SJSA1 (cell line): ENCODE measurements around the gene CYP26B1. TPM values are rescaled to one million over a fixed set of nuclear protein-coding genes. Genes with fewer than 3 reads are reported as not detected.
A peak's percentile ranks its signal among the peaks of the same experiment; 100 is the strongest.

Source experiments
- DNase-seq, 2 experiments: peaks; one replicate each; pipeline ENCODE4 v3.0.0-alpha.2; 2015 to 2020; ENCODE audit warnings: low spot score in 2 of 2, low read depth in 1 of 2
- H3K27ac ChIP-seq: fragments of 250-450 bp; sonication (Bioruptor Pico); 2 replicates; pipeline ENCODE4 v1.5.1; 2020; ENCODE audit warnings: mild to moderate bottlenecking, moderate library complexity
- H3K27me3 ChIP-seq: fragments of 250-450 bp; sonication (Bioruptor Pico); replicated peaks from 2 replicates; pipeline ENCODE4 v1.5.1; 2020; ENCODE audit warnings: mild to moderate bottlenecking, moderate library complexity
- H3K36me3 ChIP-seq: fragments of 250-450 bp; sonication (Bioruptor Pico); 2 replicates; pipeline ENCODE4 v1.5.1; 2020; ENCODE audit warnings: mild to moderate bottlenecking
- H3K4me1 ChIP-seq: fragments of 250-450 bp; sonication (Bioruptor Pico); replicated peaks from 2 replicates; pipeline ENCODE4 v1.6.1; 2021; ENCODE audit warnings: mild to moderate bottlenecking
- H3K4me3 ChIP-seq: fragments of 250-450 bp; sonication (Bioruptor Pico); 2 replicates; pipeline ENCODE4 v1.5.1; 2020; ENCODE audit warnings: mild to moderate bottlenecking
- H3K9me3 ChIP-seq: fragments of 250-450 bp; sonication (Bioruptor Pico); replicated peaks from 2 replicates; pipeline ENCODE4 v1.5.1; 2020; ENCODE audit warnings: mild to moderate bottlenecking
- total RNA-seq: library from RNA; depleted of rRNA; stranded (reverse); fragments of >200 nt; shearing (Covaris generic); gene quantifications from 2 replicates; pipeline ENCODE4 v1.2.3, GENCODE V29; 2014

CYP26B1 gene
- total RNA-seq, 1 experiment from 2014 or later, result 0.03 TPM

DNA sequence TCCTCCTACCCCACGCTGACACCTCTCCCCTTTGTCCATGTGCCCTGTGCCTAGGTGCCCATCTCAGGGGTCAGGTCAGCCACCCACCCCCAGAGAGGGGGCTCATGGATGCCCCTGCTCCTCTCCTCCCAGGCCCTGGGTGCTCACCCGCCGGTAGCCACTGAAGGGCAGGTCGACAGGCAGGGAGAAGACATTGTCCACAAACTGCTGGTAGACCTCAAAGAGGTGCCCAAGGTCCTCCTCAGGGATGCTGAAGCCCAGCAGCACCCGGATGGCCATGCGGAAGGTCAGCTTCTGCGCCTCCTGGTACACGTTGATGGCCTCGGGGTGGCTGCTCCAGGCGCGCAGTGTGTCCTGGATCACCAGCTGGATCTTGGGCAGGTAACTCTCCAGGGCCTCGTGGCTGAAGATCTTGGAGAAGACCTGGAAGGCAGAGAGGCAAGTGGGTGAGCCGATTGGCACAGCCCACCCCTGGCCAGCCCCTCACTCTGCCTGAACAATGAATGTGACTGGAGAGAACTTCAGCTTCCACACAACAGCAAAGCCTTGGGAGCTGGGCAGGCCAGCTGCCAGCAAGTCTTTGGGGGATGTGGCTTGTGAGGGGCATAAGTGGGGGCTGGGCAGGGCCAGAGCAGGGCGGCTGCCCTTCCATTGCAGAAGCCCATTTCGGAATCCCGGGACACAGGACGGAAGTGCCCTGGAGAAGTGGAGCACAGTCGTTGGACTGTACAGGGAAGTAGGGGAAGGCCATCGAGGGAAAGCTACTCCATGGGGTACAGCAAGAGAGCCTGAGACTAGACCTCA lies 12.5 kb downstream of the CYP26B1 start:
- Histone ChIP-seq H3K9me3 (no peaks in the 10 kb centered on the region), H3K4me3 (no peak overlapping the region), H3K27ac (no peak overlapping the region), H3K4me1 (peaks cover 17% of the 10 kb centered on the region), H3K27me3 (no peaks in the 10 kb centered on the region), H3K36me3 (no peaks in the 10 kb centered on the region)
- DNase-seq, result no peak

DNA sequence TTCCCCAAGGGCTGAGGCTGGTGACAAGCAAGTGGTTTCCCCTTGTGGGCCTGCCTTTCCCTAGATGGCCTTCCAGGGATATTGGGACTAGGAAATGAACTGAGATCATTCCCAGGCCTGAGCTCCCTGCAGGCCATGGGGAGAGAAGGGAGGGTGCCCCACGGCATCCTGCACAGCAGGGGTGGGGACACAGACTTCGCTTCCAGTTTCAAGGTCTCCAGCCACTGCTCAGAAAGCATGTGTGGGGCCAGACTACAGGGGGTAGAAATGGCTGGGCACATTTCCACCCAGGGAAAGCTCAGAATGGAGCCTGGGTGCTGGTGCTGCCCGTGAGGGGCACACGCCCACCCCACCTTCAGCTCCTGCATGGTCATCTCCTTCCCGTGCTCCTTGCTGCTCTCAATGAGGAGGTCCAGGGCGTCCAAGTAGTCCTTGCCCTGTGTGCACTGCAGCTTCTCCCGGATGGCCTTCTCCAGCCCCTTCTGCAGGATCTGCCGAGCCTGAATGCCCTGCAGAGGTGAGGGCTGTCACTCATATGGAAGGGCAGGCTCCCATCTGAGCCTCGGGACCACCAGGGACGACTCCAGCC lies 13.2 kb downstream of the CYP26B1 start:
- H3K4me1 ChIP-seq, result peaks cover 17% of the 10 kb centered on the region
- no peaks in the 10 kb centered on the region for H3K9me3 ChIP-seq
- H3K27me3 ChIP-seq, result no peaks in the 10 kb centered on the region
- H3K4me3 ChIP-seq, result no peak overlapping the region
- no peaks in the 10 kb centered on the region for H3K36me3 ChIP-seq
- H3K27ac ChIP-seq, result no peak overlapping the region
- DNase-seq, result no peak

DNA sequence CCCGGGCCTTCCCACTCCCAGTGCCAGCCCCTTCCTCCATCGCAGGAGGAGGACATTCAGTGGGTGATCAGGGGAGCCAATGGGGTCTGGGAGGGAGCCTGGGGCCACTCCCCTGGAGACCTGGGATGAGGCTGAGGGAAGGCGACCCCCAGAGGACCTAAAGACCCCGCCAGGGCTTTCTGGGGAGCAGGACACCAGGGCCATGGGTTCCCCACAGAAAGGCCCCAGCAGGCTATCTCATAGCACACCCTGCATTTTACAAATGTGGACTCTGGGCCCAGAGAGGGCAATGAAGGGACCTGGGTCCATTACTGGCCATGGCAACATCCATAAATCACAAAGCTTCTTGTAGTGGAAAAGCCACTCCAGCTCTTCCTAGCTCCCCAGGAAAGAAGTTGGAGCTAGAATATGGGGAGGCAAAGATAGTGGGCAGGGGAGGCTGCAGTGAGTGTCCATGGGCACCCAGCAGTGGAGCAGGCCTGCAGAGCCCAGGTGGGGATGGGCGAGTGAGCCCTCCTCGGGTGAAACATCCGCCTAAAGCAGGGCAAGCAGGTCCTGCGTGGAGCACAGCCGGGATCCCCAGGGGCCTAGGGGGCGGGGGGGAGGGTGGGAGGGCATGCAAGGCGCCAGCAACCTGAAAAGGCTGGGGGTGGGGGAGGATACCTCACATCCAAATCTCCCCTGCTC lies 13.8 kb downstream of the CYP26B1 start:
- Histone ChIP-seq H3K9me3 (no peaks in the 10 kb centered on the region), H3K36me3 (no peaks in the 10 kb centered on the region)
- DNase-seq, result no peak

DNA sequence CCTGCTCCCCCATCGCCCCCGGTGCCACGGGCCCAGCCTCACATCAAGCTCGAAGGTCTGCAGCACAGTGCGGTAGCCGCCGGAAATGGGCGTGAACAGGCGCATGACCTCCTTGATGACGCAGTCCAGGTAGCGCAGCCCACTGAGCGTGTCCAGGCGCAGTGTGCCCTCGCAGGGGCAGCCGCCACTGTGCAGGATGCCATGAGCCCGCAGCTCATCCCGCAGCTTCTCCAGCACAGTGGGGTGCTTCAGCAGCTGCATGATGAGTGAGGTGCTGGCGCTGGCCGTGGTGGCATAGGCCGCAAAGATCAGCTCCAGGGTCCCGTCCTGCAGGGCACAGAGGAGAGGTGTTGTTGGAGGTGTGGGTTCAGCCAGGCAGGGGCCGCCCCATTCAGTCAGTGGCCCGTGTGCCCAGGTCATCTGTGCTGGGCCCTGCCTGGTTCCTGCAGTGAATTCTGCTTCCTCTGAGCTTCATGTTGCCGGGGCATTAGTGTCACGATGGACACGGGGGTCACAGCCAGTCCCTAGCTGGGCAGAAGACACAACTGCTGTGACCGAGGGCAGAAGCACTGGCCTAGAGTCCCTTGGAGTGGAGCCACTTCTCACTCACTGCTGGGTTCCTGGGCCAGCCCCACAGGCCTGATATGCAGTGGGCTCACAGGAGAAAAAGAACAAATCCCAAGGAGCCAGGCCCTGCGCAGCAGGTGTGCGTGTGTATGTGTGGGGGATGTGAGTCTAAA lies 14.5 kb downstream of the CYP26B1 start:
- Histone ChIP-seq H3K9me3 (no peaks in the 10 kb centered on the region), H3K36me3 (no peaks in the 10 kb centered on the region), H3K4me1 (0 out of 2 replicates have a peak, but pooled peaks cover 5% of the 10 kb centered on the region), H3K27ac (no peak overlapping the region), H3K4me3 (no peak overlapping the region), H3K27me3 (no peaks in the 10 kb centered on the region)
- no peak for DNase-seq

More for the DNA sequence above, 13.8 kb downstream of the CYP26B1 start:
- Histone ChIP-seq H3K4me3 (no peak overlapping the region), H3K27ac (no peak overlapping the region), H3K4me1 (peaks cover 10% of the 10 kb centered on the region), H3K27me3 (no peaks in the 10 kb centered on the region)

DNA sequence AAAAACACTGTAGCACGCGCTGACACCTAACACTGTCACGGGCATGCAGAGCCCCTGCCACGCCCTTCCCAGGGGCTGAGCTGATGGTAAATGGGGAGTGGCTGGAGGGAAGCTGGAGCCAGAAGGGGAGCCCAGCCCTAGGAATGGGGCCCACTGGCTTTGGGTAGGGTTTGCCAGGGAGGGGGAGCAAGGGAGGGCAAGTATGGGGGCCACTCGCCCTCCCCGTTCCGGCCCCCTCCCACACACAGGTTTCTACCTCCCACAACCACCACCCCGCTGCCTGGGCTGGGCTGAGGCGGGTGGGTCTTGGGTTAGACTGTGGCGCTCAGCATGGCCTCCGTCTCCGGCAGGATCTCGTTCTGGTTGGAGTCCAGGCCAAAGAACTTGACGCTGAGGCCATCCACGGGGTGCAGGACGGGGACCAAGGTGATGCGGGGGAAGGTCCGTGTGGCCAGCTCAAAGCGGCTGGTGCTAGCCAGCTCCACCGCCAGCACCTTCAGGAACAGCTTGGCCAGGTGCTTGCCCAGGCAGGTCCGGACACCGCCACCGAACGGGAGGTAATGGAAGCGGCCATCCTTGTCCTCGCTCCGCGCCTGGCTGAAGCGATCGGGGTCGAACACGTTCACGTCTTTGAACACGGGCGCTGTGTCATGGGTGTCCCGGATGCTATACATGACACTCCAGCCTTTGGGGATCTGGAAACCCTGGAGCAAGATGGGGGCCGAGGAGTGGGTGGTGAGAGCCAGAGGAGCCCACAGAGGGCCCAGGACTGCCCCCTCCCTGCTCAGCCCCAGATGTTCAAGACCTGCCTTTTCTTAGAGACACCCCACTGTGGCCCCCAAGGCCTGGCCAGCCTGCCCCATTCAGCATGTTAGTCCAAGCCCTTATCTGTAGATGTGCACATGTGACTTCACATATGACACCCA lies 15.5 kb downstream of the CYP26B1 start:
- no peak overlapping the region for H3K4me3 ChIP-seq
- H3K27ac ChIP-seq, result no peak overlapping the region
- no peak for DNase-seq
- no peaks in the 10 kb centered on the region for H3K36me3 ChIP-seq
- H3K4me1 ChIP-seq, result no peaks in the 10 kb centered on the region
- H3K27me3 ChIP-seq, result no peaks in the 10 kb centered on the region
- no peaks in the 10 kb centered on the region for H3K9me3 ChIP-seq

DNA sequence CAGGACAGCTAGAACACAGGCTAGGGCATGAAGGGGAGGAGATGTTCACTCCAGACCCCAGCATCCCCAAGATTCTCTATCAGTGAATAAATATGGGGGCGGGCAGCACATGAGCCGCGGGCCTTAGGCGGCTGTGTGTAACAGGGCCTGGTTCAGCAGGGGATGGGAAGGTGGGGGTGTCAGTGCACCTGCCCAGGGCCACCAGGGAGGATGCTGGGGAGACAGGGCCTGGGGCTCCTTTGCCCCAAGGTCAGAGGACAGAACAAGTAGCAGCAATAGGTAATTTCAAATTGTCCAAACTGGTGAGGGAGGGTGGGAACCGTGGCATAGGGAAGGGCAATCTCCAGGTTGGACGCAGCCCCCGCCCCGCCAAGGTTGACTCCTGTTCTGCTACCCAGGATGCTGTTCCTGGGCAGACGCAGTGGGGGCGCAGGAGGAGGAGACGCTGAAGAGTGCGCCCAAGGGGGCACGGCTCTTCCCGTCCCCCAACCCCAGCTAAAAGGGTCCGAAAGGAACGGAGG lies 16.2 kb downstream of the CYP26B1 start:
- no peak overlapping the region for H3K27ac ChIP-seq
- no peaks in the 10 kb centered on the region for H3K36me3 ChIP-seq

DNA sequence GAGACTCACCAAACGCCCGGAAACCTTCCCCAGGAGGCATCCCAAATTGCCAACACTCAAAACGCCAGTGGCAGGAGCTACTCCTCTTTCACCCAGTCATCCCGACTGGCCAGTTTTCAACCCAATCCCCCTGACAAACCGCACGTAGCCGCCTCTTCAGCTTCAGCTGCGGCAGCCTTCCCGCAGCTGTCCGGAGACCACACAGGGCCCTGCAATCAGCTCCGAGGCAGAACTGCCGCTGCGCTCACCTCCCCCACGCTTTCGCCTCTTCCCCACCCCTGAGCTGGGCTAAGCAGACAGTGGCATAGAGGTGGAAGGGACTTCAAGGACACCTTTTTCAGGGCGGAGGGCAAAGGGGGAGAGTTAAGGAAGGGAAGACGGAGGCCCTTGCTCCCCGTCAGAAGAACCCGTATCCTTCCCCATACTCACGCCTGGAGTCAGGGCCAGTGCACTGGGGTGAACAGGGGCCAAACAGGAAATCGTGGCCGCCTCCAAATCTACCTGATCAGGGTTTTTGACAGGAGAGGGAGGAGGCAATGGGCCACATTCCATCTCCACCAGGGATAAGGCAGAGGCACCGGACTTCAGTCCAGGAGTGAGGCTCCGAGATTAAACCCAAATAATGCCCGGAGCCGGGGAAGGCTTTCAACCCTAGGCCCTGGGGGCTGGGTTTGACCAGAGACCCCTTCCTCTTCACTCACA lies 16.9 kb downstream of the CYP26B1 start:
- DNase-seq, result no peak
- H3K36me3 ChIP-seq, result no peaks in the 10 kb centered on the region

More for the DNA sequence above, 16.2 kb downstream of the CYP26B1 start:
- H3K9me3 ChIP-seq, result no peaks in the 10 kb centered on the region
- H3K4me1 ChIP-seq, result no peaks in the 10 kb centered on the region
- no peak for DNase-seq
- H3K4me3 ChIP-seq, result no peak overlapping the region
- H3K27me3 ChIP-seq, result no peaks in the 10 kb centered on the region

DNA sequence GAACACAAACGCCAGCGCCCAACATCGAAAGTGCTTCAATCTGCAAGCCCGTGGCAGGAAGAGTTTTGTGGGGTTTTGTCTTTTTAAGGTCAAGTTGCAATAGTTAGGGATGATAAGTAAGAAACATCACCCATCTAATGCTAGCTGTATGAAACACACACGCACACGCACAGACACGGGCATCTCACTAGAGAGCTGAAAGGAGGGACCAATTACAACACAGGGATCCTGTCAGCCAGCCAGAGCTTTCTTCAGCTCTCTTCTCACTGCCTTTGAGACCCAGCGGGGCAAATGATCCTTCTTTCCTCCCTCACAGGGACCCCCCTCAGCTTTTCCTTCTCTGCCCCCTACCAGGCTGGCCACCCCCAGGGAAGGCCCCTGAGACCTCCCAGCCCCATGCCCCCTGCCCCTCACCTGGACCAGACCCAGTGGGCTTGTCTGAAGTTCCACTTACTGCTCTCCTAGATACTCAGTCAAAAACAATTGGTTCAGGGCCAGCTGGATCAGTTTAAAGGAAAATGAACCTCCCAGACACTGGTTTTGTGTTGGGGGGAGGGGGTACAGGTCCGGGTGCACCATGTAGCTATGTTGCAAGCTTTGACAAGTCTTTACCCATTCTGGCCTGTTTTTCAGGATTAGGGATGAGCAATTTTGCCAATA lies 17.9 kb downstream of the CYP26B1 start:
- no peaks in the 10 kb centered on the region for H3K4me1 ChIP-seq
- no peak overlapping the region for H3K4me3 ChIP-seq
- no peak for DNase-seq
- H3K27me3 ChIP-seq, result no peaks in the 10 kb centered on the region
- H3K27ac ChIP-seq, result no peak overlapping the region
- no peaks in the 10 kb centered on the region for H3K9me3 ChIP-seq
- no peaks in the 10 kb centered on the region for H3K36me3 ChIP-seq

More for the DNA sequence above, 16.9 kb downstream of the CYP26B1 start:
- H3K4me3 ChIP-seq, result no peak overlapping the region
- no peaks in the 10 kb centered on the region for H3K4me1 ChIP-seq
- no peaks in the 10 kb centered on the region for H3K9me3 ChIP-seq
- no peak overlapping the region for H3K27ac ChIP-seq
- H3K27me3 ChIP-seq, result no peaks in the 10 kb centered on the region

DNA sequence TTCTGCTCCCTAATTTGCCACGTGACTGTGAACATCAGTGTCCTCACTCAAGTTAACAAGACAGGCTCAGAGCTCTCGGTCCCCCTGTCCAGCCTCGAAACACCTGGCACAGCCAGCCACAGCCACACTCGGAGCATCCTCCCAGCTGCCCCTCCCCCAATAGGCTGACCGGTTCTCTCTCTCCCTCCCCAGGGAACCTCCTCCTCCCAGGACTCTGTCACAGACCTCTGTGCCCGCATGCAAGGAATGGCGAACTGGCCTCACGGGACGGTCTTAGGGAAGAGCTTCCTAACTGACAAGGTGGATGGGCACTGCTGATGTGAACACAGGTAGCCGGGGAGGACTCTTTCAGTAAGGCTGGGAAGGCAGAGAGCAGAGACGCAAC lies 18.8 kb downstream of the CYP26B1 start:
- Histone ChIP-seq H3K4me1 (0 out of 2 replicates have a peak, but pooled peaks cover 4% of the 10 kb centered on the region), H3K36me3 (no peaks in the 10 kb centered on the region), H3K27ac (no peak overlapping the region), H3K9me3 (no peaks in the 10 kb centered on the region), H3K4me3 (no peak overlapping the region), H3K27me3 (no peaks in the 10 kb centered on the region)
- DNase-seq, result no peak

DNA sequence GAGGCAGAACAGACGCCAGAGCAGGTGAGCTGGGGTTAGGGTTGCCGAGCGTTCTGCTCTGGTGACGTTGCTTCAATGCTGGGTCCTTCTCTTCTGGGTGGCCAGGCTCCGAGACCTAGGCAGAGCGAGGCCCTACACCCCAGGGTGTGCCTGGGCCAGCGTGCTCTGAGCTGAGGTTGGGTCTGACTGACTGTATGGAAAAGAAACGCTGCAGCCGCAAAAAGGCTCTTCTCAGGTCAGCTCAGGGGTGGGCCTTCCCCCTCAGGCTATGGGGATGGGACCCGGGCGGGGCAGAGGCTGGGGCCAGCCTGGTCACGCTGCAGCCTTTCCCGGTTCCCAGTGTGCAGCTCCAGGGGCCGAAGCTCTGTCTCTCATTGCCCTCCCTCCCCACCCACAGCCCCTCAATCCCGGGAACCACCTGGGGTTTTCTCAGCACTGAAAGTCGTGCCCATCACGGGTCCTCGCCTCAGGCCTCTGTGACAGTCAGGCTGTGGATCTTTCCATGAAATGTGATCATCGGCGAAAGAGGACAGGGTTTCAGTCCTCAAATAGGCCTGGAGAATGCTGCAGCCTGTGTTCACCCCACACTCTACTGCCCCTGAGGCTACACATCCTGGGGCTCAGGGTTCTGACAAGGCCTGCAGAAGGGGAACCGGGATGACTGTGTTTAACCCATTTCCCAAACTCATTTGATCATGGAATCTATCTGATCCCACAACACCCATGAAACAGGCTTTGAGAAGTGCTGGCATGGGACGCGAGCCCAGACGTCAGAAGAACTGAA lies 19.4 kb downstream of the CYP26B1 start:
- no peaks in the 10 kb centered on the region for H3K9me3 ChIP-seq
- H3K27me3 ChIP-seq, result no peaks in the 10 kb centered on the region
- no peak overlapping the region for H3K27ac ChIP-seq
- H3K4me1 ChIP-seq, result 0 out of 2 replicates have a peak, but pooled peaks cover 4% of the 10 kb centered on the region
- no peaks in the 10 kb centered on the region for H3K36me3 ChIP-seq
- DNase-seq, result no peak
- no peak overlapping the region for H3K4me3 ChIP-seq

DNA sequence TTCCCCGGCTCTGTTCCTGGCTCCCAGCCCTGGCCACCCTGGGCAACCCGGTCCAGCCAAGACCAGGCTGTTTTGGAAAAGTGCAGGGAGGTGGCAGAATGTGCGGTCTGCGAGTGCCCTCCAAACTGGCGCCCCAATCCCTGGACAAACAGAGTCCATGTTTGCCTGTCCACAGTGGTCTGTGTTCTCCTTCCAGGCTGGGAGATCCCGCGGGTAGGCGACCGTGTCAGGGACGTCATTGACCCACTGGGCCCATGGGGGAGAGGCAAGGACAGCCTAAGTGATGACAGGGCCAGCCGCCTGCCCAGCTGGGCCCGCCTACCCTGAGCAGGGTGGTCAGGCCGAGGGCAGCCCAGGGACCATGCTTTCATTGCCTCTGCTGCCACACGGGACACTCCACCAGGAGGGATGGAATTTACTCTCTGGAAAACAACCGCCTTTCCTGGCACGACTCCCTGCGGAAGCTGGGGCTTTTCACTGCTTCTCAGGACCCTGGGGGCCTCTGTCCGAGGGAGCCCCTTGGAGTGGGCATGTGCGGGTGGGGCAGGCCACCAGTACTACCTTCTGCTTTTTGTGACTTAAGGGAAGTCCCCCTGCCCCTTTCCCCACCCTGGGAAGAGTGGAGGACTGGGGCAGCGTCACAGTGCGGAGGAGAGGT lies 20.1 kb downstream of the CYP26B1 start:
- H3K27ac ChIP-seq, result no peak overlapping the region
- no peaks in the 10 kb centered on the region for H3K36me3 ChIP-seq
- H3K4me1 ChIP-seq, result 0 out of 2 replicates have a peak, but pooled peaks cover 4% of the 10 kb centered on the region
- H3K27me3 ChIP-seq, result peaks cover 3% of the 10 kb centered on the region; the same call in 1 of the 2 replicates
- no peak overlapping the region for H3K4me3 ChIP-seq
- H3K9me3 ChIP-seq, result no peaks in the 10 kb centered on the region
- DNase-seq, result peak in 1 of 2 experiments; percentile 40
